Measurements from ENCODE around the gene C22orf39.

Gene C22orf39

DNA sequence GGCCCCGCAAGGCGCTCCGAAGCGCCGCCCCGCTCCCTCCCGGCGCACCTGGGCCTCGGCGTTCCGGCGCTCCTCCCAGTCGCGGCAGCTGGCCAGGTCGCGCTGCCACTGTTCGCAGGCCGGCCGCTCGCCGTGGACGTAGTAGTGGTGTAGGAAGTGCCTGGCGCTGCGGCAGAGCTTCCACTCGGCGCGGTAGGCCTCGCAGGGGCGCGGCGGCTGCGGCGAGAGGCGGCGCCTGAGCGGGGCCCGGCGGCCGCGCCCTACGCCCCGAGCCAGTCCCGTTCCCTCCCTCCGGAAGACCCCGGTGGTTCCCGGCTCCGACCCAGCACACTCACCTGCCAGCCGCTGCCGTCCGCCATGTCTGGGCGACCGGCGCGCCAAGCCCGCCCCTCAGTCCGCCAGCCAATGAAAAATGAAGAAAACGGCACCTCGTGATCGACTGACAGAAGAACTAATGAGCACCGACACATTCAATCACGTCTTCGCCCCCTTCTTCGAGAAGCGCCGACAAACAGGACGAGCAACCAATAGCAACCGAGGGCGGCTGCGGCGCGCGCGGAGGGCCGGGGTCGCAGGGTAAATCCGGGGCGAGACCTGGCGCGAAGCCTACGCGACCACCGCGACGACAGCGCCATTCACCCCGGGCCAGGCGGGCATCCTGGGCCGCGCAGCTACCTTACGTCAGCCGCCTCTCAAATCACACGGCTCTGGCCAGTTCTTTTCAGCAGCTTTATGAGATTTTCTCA lies at the start of gene C22orf39:
Gene C22orf39 (minus strand): TSS at position 382 of the 746 bp plus-strand sequence. CDS start 23 bp downstream, at position 359.
- no peaks in the 10 kb centered on the region for H3K27me3 Mint-ChIP-seq
- H3K4me1 Mint-ChIP-seq = peaks cover 53% of the 10 kb centered on the region
- H3K4me3 Mint-ChIP-seq = peak within 1 kb of the TSS; percentile 84
- H3K27ac Mint-ChIP-seq = peak within 1 kb of the TSS; percentile 87
- peaks cover 32% of the 10 kb centered on the region for H3K36me3 Mint-ChIP-seq
- no peaks in the 10 kb centered on the region for H3K9me3 Mint-ChIP-seq
- peak; percentile 94 for ATAC-seq

DNA sequence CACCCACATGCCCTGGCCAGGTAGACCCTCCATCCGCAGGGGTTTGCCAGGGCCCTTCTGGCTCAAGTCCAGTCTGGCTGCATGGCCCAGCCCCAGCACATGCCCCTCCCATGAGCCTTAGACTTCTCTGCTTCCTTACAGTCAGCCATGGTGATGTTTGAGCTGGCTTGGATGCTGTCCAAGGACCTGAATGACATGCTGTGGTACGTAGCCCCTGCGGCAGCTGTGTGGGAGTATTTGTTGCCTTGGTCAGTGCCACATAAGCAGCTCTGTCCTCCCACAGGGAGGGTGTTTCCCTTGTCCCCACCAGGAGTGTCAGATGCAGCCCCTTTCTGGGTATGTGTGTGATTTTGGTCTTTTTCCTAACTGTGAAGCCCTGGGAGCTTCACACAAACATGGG lies 49.7 kb upstream of the C22orf39 start:
- ATAC-seq = no peak
- H3K27ac Mint-ChIP-seq = no peak overlapping the region
- H3K27me3 Mint-ChIP-seq = no peaks in the 10 kb centered on the region
- H3K36me3 Mint-ChIP-seq = no peaks in the 10 kb centered on the region
- no peaks in the 10 kb centered on the region for H3K9me3 Mint-ChIP-seq
- no peak overlapping the region for H3K4me3 Mint-ChIP-seq
- no peaks in the 10 kb centered on the region for H3K4me1 Mint-ChIP-seq

- H3K4me3 Mint-ChIP-seq = no peak overlapping the region
- ATAC-seq = no peak
- H3K36me3 Mint-ChIP-seq = no peaks in the 10 kb centered on the region
- no peaks in the 10 kb centered on the region for H3K9me3 Mint-ChIP-seq
- no peak overlapping the region for H3K27ac Mint-ChIP-seq
- no peaks in the 10 kb centered on the region for H3K4me1 Mint-ChIP-seq
- H3K27me3 Mint-ChIP-seq = no peaks in the 10 kb centered on the region
Measured at GRCh38 chr22:19496324-19496630, 48.8 kb upstream of the C22orf39 start.

DNA sequence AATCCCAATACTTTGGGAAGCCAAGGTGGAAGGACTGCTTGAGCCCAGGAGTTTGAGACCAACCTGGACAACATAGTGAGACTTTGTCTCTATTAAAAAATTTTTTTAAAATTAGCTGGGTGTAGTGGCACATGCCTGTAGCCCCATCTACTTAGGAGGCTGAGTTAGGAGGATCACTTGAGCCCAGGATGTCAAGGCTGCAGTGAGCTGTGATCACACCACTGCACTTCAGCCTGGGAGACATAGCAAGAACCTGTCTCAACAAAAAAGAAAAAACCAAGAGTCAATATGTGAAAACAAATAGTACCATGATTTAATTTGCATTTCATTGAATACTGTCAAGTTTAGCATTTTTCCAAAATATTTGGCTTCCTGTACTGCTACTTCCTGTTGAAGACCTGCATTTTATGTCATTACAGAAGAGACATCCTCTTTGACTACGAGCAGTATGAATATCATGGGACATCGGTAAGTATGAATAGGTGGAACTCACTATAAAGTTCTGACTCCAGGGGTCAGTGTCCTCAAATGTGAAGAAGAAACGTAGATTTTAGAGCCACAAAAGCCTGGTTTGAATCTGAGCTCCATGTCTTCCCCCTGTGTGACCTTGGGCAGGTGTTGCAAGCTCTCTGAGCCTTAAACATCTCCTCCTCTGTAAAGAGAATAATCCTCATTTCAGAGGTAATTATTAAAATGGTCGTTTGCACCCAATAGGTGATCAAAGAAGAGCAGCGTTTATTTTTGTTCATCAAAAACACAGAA lies 48.2 kb upstream of the C22orf39 start:
- H3K27ac Mint-ChIP-seq = no peak overlapping the region
- no peaks in the 10 kb centered on the region for H3K4me1 Mint-ChIP-seq
- no peak overlapping the region for H3K4me3 Mint-ChIP-seq
- H3K9me3 Mint-ChIP-seq = no peaks in the 10 kb centered on the region
- ATAC-seq = no peak
- H3K27me3 Mint-ChIP-seq = no peaks in the 10 kb centered on the region
- no peaks in the 10 kb centered on the region for H3K36me3 Mint-ChIP-seq

- no peaks in the 10 kb centered on the region for H3K36me3 Mint-ChIP-seq
- H3K27me3 Mint-ChIP-seq = no peaks in the 10 kb centered on the region
- ATAC-seq = no peak
- no peaks in the 10 kb centered on the region for H3K9me3 Mint-ChIP-seq
- H3K4me3 Mint-ChIP-seq = no peak overlapping the region
- no peak overlapping the region for H3K27ac Mint-ChIP-seq
- no peaks in the 10 kb centered on the region for H3K4me1 Mint-ChIP-seq
Measured at GRCh38 chr22:19494676-19495173, 47.2 kb upstream of the C22orf39 start.

GRCh38 chr22:19494001-19494560 lies 46.6 kb upstream of the C22orf39 start:
- Mint-ChIP-seq H3K4me3 (no peak overlapping the region), H3K4me1 (no peaks in the 10 kb centered on the region), H3K9me3 (no peaks in the 10 kb centered on the region), H3K27me3 (no peaks in the 10 kb centered on the region), H3K36me3 (no peaks in the 10 kb centered on the region), H3K27ac (no peak overlapping the region)
- ATAC-seq = no peak

DNA sequence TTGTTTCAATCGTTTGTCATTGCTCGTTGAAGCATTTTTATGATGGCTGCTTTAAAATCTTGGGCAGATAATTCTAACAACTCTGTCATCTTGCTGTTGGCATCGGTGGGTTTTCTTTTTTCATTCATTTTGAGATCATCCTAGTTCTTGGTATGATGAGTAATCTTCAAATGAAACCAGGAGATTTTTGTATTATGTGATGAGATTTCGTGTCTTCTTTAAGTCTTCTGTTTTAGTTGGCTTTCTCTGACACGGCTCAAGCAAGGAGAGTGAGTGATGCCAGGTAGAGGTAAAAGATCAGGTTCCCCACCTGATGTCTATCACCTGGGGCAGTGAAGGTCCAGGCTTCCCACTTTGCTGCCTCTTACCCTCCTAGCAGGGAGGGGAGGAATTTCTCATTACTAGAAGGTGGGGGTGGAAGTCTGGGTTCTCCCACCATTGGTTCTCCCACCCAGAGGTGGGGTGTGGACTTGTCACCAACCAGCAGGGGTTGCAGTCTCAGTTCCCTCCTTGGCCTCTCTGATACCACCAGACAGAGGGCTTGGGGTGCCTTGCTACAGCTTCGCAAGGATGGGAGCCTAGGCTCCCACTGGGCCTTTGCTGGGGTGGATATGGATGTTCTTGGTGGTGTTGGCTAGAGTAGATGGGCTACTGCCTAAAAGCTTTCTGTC lies 45.1 kb upstream of the C22orf39 start:
- ATAC-seq = no peak
- no peaks in the 10 kb centered on the region for H3K9me3 Mint-ChIP-seq
- no peaks in the 10 kb centered on the region for H3K27me3 Mint-ChIP-seq
- no peak overlapping the region for H3K27ac Mint-ChIP-seq
- H3K4me1 Mint-ChIP-seq = no peaks in the 10 kb centered on the region
- H3K36me3 Mint-ChIP-seq = no peaks in the 10 kb centered on the region
- H3K4me3 Mint-ChIP-seq = no peak overlapping the region

GRCh38 chr22:19490628-19491230 lies 43.2 kb upstream of the C22orf39 start:
- no peaks in the 10 kb centered on the region for H3K9me3 Mint-ChIP-seq
- no peaks in the 10 kb centered on the region for H3K36me3 Mint-ChIP-seq
- no peaks in the 10 kb centered on the region for H3K27me3 Mint-ChIP-seq
- H3K4me1 Mint-ChIP-seq = no peaks in the 10 kb centered on the region
- no peak for ATAC-seq
- no peak overlapping the region for H3K27ac Mint-ChIP-seq
- no peak overlapping the region for H3K4me3 Mint-ChIP-seq

- Mint-ChIP-seq H3K27me3 (no peaks in the 10 kb centered on the region), H3K4me3 (no peak overlapping the region), H3K9me3 (no peaks in the 10 kb centered on the region), H3K4me1 (no peaks in the 10 kb centered on the region), H3K27ac (no peak overlapping the region), H3K36me3 (no peaks in the 10 kb centered on the region)
- no peak for ATAC-seq
Measured at GRCh38 chr22:19488884-19489843, 41.7 kb upstream of the C22orf39 start.

DNA sequence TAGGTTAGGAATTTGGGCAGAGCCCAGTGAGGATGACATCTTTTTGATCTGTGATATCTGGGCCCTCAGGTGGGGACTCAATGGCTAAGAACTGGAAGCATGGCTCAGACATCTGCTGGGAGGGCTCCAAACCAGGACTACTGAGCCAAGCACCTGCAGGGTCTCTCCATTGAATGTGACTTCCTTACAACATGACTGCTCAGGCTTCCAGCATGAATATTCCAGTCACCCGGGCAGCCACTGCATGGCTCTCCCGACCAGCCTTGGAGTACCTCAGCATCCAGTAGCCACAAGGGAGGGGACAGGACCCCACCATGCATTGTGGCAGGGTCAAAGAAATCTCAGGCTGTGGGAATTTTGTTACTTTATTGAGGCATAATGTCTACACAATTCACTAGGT lies 40.8 kb upstream of the C22orf39 start:
- Mint-ChIP-seq H3K4me1 (no peaks in the 10 kb centered on the region), H3K36me3 (peaks cover 5% of the 10 kb centered on the region)
- no peak for ATAC-seq

DNA sequence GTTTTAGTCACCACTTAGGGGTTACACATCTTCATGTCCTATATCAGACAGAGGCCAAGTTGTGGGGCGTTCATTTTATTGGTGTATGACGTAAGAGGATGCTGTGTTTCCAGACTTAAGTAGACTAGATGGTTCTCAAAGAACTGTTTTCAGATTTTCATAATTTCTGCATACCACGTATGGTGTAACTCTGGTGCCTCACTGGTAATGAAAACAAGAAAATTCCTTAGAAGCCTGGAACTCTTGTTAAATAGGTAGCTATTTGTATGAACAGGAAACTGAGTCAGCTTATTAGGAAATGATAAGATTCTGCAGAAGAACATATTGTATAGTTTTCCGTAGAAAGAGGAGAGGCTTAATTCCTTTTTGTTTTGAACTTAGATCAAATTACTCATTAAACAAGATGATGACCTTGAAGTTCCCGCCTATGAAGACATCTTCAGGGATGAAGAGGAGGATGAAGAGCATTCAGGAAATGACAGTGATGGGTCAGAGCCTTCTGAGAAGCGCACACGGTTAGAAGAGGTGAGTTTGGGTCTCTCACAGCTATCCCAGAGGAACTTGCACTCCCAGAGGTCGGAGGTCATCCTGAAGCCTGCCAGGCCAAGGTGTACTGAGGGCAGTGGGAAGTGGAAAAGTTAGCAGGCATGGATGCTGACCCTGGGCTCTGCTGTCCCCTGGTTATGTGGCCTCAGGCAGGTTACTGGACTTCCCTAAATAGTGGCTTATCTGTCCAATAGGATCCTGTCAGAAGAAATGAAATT lies 36.2 kb upstream of the C22orf39 start:
- H3K27ac Mint-ChIP-seq = no peak overlapping the region
- H3K36me3 Mint-ChIP-seq = peaks cover 5% of the 10 kb centered on the region
- H3K27me3 Mint-ChIP-seq = no peaks in the 10 kb centered on the region
- H3K9me3 Mint-ChIP-seq = no peaks in the 10 kb centered on the region
- H3K4me1 Mint-ChIP-seq = peaks cover 13% of the 10 kb centered on the region
- H3K4me3 Mint-ChIP-seq = no peak overlapping the region
- ATAC-seq = no peak

More for the DNA sequence above, 40.8 kb upstream of the C22orf39 start:
- Mint-ChIP-seq H3K9me3 (no peaks in the 10 kb centered on the region), H3K27ac (no peak overlapping the region), H3K27me3 (no peaks in the 10 kb centered on the region), H3K4me3 (no peak overlapping the region)

GRCh38 chr22:19482297-19482696 lies 34.8 kb upstream of the C22orf39 start:
- Mint-ChIP-seq H3K4me1 (peaks cover 24% of the 10 kb centered on the region), H3K4me3 (no peak overlapping the region)

DNA sequence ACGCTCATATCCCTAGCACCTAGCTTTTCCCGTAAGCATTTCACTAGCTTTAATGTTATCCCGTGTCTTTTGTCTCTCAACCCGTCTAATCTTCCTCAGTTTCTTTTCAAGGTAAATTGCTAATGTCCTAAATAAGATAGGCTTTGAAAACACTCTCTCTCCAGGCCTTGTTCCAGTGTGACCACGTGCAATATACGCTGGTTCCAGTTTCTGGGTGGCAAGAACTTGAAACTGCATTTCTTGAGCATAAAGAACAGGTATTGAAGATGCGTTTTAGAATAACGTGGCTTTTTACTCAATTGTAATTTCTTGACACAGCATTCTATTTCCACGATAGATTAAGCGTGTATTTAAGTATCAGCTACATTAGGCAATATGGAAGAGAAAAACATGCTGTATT lies 33.3 kb upstream of the C22orf39 start:
- H3K27me3 Mint-ChIP-seq = no peaks in the 10 kb centered on the region
- peak overlapping the region; percentile 87 for H3K4me3 Mint-ChIP-seq
- H3K36me3 Mint-ChIP-seq = peaks cover 5% of the 10 kb centered on the region
- no peak overlapping the region for H3K27ac Mint-ChIP-seq
- H3K9me3 Mint-ChIP-seq = no peaks in the 10 kb centered on the region
- ATAC-seq = no peak
- peaks cover 32% of the 10 kb centered on the region for H3K4me1 Mint-ChIP-seq

More at GRCh38 chr22:19482297-19482696, 34.8 kb upstream of the C22orf39 start:
- Mint-ChIP-seq H3K27me3 (no peaks in the 10 kb centered on the region), H3K9me3 (no peaks in the 10 kb centered on the region), H3K36me3 (peaks cover 5% of the 10 kb centered on the region), H3K27ac (no peak overlapping the region)
- no peak for ATAC-seq

All from stimulated activated memory B cell treated with anti-CD40 and anti-IgM and Interleukin-4, amounts not matched to agents 10 μg/mL and 1 μg/mL and 100 μg/mL, for 72 hours (primary cell).